Stimulated activated CD4-positive, alpha-beta T cell treated with anti-CD3 and anti-CD28 coated beads, TNF-alpha, amount 100 ng/mL, for 24 hours (primary cell): ENCODE results near the gene KRTAP4-8.
"Not testable (repeated sequence)": the region's sequence is repeated elsewhere in the genome, so short reads cannot be mapped to it uniquely, and the experiment has no call there.

Experiments used
- DNase-seq, 3 experiments: peaks; one replicate each; pipeline ENCODE4 v3.0.0-alpha.2; 2020; ENCODE audit warnings: low read depth in 3 of 3

KRTAP4-8 gene

DNA sequence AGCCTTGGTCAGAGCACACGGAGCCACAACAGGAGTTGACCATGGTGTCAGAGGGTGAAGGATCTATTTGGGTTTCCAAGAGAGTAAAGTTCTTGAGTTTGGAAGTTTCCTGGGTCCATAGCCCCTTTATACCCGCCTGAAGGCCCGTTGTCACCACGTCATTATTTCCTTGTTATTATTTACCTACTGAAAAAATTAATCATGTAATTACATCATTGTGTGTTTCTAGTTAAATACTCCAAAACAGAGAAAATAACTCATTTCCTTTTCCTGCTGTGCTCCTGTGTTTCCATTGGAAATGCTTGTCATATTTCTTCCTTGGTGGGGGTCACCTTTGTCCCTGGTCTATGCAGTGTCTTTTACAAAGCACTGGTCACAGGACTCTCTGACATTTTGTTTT lies at the start of gene KRTAP4-8:
Gene KRTAP4-8, minus strand, starts transcription at position 101 of the 400 bp plus-strand sequence. Its CDS starts 58 bp downstream, at position 43.
- DNase-seq: no peak

DNA sequence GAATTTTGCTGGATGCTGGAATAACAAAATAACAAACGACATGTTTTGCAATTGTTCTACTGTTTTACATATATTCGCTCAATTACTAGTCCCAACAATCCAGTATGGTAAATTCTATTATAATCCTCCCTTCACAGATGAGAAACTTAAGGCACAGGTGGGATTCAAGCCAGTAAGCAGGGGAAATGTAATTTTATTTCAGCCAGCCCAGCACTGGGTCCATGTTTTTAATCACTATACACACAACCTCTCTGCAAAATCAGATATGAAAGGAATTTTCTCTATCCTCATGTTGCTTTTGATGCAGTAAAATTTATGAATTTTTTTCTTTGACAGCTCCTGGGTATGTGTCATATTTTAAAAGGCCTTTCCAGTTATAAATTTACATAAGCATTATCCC lies 47.3 kb upstream of the KRTAP4-8 start:
- no peak for DNase-seq

DNA sequence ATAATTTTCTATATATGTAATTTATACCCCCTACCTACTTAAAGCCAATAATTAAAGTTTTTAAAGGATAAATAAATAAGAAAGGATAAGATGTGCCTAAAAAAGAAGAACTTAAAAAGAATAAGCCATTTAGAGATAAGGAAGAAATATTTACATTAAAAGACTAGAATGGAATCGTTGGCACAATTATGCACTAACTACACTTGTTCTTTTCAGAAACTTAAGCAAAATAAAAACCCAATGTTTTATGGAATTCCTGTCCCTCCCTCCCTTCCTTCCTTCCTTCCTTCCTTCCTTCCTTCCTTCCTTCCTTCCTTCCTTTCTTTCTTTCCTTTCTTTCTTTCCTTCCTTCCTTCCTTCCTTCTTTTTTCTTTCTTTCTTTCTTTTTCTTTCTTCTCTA lies 46.9 kb upstream of the KRTAP4-8 start:
- no peak for DNase-seq

DNA sequence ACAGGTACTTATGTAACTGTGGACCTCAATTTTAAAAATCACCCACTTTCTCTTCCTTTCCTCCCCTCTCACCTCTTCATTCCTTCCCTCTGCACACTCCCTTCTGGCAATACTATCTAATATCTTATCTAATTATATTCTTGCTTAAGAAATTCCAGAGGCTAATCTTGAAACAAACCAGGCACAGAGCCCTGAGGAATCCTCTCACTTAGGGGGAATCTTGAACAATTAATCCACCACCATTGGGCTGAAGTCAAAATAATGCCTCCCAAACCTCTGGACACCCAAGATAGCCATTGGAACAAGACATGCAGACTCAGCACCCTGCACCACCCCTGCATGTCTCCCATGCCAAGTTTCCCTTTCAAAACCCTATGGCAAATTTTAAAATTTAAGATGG lies 43.4 kb upstream of the KRTAP4-8 start:
- no peak for DNase-seq

DNA sequence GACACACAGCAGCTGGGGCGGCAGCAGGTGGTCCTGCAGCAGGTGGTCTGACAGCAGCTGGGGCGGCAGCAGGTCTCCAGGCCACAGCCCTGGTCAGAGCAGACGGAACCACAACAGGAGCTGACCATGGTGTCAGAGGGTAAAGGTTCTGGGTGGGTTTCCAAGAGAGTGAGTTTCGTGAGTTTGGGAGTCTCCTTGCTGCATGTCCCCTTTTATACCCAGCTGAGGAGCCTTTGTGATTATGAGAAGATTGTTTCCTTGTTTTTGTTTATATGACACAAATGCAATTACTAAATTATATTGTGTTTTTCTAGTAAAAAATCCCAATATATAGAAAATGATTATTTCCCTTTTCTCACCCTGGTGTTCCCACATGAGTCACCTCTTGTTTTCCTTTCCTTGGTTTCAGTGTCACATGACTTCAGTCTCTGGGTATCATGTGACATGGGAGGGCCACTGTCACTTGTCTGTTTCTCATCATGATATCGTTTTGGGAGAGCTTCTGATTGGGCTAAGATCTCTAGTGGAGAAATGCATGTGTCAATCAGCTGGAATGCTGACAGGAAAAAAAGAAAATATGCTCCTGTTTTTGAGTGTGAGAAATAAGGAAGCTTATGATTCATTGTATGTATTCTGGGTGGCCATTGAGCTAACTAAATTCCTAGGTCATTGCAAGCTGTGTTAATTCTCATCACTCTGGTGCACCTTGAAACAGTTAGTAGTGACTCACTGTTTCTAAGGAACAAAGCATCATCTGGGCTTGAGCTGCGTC lies 42.6 kb upstream of the KRTAP4-8 start, which contains the start of gene KRTAP4-6:
Gene KRTAP4-6, minus strand, starts transcription at position 185 of the 772 bp plus-strand sequence. Its CDS starts 57 bp downstream, at position 128.
- no peak for DNase-seq

DNA sequence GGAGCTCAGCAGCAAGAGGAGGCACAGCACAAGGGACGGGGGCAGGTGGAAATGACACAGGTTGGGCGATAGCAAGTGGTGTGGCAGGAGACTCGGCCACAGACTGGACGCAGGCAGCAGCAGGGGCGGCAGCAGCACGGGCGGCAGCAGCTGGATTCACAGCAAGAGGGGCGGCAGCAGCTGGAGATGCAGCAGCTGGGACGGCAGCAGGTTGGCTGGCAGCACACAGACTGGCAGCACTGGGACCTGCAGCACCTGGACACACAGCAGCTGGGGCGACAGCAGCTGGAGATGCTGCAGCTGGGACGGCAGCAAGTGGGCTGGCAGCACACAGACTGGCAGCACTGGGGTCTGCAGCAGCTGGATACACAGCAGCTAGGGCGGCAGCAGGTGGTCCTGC lies 41.9 kb upstream of the KRTAP4-8 start:
- not testable (repeated sequence) for DNase-seq

DNA sequence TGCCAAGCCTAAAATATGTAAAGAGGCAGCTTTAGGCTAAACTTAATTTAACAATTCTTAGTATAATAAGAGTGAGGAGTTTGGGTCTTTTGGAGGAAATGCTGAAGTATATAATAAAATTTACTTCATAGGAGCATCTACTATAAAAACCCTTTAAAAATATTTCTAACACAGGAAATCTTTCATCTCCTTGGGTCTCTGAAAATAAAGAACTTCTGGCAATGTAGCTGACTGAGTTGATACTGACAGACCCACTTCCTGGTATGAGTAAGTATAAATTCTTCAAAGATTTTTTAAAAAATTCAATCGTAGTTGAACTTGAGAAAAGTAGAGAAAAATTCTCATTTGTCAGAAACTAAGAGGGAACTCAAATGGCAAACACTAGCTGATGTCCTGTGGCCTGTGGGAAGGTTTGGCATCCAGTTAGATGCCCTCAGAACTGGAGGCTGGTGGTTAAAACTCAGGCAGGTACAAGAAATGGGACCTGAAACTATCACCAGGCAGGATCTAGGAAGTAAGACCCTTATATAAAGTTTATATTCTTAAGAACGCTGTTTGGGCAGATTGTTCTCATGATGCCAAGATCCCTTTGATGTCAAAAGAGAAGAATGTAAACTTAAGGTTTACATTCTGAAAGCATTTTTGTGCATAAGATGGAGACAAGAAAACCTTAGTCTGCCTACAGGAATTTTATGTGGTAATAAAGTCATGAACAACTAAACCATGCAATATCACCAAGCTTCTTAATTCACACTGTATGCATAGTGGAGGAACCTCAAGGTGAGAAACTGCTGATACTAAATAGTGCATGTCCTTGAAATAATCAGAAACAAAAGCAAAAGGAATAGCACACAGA lies 36.2 kb upstream of the KRTAP4-8 start:
- no peak for DNase-seq

DNA sequence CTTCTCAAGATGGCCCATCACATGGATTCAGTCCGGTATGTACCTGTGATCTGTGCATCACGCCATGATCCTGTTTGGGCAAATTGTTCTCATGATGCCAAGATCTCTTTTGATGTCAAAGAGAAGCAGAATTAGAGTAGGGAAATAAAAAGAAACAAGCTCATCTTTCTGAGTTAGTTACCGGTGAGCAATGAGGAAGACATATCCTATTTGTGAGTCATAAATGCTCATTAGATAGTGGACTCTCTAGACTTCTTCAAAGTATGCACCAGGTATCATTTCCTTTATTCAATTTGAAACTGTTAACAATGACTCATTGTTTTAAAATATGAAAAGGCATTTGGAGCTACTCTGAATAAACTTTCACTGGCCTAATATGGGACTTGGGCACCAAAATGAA lies 34.0 kb upstream of the KRTAP4-8 start:
- DNase-seq: no peak

DNA sequence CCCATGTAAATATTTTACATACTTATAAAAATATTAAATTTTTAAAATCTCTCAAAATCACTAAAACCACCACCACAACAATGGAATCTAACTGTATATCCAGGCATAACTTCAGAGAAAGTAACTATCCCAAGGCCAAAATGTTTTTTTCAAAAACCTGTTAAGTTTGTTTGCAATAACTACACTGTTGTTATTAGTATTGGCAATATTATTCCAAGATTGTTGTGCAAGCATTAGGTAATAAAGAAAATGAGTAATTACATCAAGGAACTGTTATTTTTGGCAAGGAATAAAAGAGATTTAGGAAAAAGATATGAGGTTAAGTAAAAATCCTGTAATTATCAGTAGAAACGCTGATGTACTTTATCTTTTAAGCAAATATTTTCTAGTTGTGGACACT lies 29.4 kb upstream of the KRTAP4-8 start:
- DNase-seq: no peak

DNA sequence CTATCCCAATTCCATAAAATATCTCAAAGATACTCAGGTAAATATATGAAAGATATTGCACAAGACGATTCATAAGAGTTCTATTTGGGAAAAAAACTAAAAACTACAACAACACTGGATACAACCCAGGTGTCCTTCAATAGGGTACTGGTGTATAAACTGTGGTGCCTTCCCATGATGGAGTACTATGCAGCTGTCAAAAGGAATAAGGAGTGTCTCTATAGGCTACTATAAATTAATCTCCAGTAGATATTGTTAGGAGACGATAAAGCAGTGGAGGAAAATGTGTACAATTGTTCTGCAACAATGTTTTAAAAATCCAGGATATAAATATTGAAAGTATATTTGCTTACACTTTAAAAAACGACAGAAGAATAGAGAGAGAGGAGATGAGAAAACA lies 28.5 kb upstream of the KRTAP4-8 start:
- DNase-seq: no peak

DNA sequence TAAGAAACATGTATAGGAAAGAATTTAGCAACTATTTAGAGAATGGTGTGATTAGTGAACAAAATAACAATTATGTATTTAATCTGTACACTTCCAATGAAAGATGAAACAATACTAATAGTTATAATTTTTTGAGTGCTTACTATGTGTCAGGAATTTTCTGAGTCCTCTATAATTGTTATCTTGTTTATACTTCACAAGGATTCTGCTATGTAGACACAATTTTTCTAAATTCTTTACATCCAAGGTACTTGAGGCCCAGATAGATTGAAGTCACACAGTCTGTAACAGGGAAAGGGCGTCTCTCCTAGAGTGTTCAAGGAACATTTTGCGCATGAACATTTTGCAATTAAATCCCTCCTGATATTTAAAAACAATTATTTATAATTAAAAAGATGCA lies 27.1 kb upstream of the KRTAP4-8 start:
- no peak for DNase-seq

DNA sequence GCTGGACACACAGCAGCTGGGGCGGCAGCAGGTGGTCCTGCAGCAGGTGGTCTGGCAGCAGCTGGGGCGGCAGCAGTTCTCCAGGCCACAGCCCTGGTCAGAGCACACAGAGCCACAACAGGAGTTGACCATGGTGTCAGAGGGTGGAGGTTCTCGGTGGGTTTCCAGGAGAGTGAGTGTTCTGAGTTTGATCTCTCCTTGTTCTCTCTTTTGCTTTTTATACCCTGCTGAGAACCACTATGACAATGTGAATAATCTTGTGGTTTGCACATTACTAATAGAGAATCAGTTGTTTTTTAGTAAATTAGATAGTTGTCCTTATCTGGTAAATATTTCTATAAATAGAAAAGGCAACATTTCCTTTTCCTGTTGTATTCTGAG lies 26.0 kb upstream of the KRTAP4-8 start, which contains the start of gene KRTAP4-12:
Gene KRTAP4-12, minus strand, starts transcription at position 192 of the 381 bp plus-strand sequence. Its CDS starts 60 bp downstream, at position 132.
- not testable (repeated sequence) for DNase-seq

DNA sequence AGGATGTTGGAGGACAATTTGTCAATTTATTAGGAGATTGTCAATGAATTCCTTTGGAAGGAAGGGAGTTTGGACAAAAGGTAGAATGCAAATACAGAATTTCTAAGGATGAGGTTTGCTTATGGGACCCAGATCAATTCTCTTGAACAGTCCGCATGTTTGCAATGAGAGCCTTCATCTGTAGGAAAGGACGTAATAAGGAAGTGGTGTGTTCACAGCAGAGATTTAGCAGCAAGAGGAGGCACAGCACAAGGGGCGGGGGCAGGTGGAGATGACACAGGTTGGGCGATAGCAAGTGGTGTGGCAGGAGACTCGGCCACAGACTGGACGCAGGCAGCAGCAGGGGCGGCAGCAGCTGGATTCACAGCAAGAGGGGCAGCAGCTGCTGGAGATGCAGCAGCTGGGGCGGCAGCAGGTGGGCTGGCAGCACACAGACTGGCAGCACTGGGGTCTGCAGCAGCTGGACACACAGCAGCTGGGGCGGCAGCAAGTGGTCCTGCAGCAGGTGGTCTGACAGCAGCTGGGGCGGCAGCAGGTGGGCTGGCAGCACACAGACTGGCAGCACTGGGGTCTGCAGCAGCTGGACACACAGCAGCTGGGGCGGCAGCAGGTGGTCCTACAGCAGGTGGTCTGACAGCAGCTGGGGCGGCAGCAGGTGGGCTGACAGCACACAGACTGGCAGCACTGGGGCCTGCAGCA lies 25.5 kb upstream of the KRTAP4-8 start:
- DNase-seq: not testable (repeated sequence)

DNA sequence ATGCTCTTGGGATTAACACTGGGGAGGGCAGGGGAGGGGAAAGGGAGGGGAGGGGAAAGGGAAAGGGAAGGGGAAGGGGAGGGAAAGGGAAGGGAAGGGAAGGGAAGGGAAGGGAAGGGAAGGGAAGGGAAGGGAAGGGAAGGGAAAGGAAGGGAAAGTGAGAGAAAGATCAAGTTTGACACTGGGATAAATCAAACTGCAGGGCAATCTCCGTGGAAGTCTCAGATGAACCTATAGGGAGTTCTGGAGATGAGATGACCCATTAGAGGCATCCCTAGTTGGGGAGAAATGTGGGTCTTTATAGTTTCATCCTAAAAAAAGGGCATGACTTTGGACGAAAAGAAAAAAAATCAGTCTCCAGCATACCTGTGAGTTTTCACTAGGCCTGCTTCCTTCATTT lies 23.8 kb upstream of the KRTAP4-8 start:
- no peak for DNase-seq

DNA sequence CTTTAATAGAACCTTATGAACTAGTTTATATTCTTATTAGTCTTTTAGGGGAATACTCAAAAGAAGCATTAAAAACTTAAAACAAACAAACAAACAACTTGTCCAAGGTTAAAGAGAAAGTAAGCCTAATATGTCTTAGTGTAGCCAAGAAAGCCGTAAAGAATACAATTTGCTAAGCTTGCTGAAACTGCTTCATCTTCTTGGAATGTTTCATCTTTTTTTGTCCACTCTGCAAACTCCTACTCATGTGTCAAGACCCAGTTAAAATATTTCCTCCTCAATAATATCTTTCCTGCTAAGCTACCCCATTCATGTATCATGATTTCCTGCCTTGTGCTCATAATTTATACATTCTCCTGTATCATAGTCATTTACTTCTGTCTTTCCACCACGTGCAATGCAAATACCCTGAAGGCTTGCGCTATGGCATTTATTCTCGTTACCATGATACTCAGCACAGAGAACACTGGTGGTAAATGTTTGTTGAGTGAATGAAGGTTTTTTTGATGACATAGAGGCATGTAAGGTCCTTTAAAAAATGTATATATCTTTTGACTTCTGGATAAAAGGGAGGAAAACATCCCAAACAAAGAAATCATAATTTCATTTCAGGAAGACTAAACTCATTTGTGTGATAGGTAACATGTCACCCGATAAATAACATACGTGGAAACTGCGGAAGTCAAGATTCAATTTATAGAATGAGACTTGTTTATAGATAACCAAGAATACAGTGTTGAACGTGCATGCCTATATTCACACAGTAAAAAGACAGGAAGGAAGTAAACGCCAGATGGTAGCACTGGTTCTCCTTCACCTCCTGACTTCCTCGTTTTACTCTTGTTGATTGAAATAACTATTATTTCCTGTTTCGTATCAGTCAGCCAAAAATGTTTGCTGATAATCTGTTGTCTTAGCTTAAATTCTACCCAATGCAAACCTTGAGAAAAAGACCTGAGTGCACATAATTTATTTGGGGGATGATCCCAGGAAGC lies 22.1 kb upstream of the KRTAP4-8 start:
- not testable (repeated sequence) for DNase-seq

DNA sequence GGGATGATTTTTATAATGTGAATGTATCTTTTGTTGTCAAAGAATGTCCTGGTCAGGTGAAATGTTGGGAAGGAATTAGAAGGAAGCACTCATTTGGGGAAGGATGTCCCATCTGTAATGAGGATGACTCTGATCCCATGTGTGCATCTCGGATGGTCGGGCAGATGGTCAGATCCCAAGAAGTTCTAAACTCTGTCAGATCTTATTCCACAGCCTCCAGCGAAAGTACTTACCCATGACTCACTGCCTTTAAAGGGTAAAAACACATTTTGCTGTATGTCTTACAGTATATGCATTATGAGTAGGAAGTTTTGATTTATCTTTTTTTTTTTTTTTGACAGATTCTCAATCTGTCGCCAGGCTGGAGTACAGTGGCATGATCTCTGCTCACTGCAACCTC lies 20.8 kb upstream of the KRTAP4-8 start:
- DNase-seq: no peak

DNA sequence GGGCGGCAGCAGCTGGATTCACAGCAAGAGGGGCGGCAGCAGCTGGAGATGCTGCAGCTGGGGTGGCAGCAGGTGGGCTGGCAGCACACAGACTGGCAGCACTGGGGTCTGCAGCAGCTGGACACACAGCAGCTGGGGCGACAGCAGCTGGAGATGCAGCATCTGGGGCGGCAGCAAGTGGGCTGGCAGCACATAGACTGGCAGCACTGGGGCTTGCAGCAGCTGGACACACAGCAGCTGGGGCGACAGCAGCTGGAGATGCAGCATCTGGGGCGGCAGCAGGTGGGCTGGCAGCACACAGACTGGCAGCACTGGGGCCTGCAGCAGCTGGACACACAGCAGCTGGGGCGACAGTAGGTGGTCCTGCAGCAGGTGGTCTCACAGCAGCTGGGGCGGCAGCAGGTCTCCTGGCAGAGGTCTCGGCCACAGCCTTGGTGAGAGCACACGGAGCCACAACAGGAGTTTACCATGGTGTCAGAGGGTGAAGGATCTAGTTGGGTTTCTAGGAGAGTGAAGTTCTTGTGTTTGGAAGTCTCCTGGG lies 20.0 kb upstream of the KRTAP4-8 start, which contains the start of gene KRTAP4-11:
Gene KRTAP4-11, minus strand, starts transcription at position 528 of the 541 bp plus-strand sequence. Its CDS starts 58 bp downstream, at position 470.
- not testable (repeated sequence) for DNase-seq

DNA sequence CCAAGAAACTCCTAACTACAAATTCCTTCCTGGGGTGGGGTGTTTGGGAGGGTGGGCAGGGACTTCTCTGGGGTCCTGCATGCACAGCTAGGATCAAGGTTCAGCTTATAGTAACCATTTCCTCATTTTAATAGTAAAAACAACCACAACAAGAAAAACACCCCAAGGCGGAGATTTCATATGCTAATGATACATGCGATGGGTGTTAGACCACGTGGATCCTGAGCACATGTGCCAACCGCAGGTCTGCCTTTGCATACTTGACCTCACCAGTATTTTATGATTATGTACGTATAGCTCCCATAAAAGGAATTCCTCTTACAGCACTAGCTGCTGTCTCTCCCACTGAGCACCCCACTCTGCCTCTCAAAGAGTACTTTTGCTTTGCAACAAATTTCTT lies 18.4 kb upstream of the KRTAP4-8 start:
- no peak for DNase-seq

DNA sequence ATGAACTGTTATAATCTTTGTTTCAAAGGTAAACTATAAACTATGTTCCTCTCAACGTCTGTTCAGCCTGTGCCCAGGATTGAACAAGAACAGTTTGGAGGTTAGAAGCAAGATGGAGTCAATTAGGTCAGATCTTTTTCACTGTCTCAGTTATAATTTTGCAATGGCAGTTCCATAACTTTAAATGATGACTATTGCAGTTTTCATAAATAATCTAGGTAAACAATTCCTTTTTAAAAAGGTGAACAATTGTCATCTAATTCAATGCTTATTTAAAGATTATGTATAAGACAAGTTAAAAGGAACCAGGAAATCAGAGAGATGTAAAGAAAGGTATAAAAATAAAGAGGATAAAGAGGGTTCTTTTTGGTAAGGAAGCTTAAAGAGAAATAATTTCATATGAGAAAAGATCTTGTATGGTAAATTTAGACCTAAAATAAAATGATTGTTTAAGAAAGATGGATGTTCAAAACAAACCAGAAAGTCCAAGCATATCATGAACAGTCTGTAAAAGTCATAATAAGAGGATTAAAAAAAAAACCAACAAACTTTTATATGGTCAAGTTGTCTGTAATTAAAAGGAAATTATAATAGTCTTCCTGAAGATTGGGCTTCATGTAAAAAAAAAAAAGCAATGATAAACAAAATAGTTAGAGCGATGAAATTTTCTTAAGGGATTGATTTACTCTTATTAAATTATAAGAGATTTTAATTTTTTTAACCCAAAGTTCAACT lies 13.4 kb upstream of the KRTAP4-8 start:
- no peak for DNase-seq
